ENCODE data around the gene VASN.

The VASN gene

GRCh38 chr16:4371357-4372000 is at the start of gene VASN:
VASN (plus strand) TSS chr16:4371848; CDS start chr16:4380878, 9,030 bp downstream.
- Mint-ChIP-seq H3K9me3 (ENCODE audit: low read depth) (no peaks in the 10 kb centered on the region), H3K4me1 (ENCODE audit: low read depth) (peaks cover 16% of the 10 kb centered on the region), H3K36me3 (no peaks in the 10 kb centered on the region), H3K27me3 (no peaks in the 10 kb centered on the region), H3K27ac (no peak within 1 kb of the TSS), H3K4me3 (peak within 1 kb of the TSS; percentile 81)

DNA sequence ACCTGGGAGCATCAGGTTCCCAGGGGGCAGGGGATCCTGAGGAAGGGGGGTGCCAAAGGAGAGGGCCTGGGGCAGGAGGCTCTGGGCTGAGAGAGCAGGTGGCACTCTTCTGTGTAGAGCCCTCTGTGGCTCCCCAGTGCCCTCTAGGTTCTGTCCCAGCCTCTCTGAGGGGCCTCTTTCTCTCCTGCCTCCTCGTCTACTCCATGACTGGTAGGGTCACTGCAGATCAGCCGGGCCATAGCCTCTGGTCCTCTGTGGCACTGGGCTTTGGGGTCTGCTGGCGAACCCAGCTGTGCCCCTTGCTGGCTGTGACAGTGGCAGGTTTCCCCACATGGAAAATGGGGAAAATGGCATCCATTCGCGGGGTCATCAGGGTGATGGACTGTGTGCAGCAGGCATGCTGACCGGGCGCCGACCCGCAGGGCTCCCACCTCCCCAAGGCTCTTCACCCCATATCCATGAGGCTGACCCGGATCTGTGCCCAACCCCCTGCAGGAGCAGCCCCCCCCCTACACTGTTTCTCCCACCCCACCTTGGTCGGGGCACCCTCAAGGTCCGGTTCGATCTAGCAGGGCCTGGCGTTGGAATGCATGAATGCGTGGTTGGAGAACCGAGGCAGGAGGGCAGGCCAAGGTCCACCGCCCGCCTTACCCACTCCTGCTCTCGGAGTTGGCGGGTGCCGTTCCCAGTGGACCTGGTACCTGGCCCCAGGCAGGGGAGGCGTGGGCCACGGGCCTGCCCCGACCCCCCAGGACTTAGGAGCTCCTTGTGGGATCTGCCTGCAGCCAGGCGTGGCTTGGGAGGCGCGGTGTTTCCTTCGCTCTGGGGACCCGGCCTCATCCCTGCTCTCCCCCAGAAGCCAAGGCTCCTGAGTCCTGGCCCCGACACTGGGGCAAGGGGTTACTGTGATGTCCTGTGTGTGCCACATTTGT is 49.3 kb upstream of the VASN start:
- peaks cover 6% of the 10 kb centered on the region for H3K4me1 Mint-ChIP-seq (ENCODE audit: low read depth)
- no peak overlapping the region for H3K27ac Mint-ChIP-seq
- H3K36me3 Mint-ChIP-seq: no peaks in the 10 kb centered on the region
- H3K27me3 Mint-ChIP-seq: no peaks in the 10 kb centered on the region
- H3K9me3 Mint-ChIP-seq (ENCODE audit: low read depth): no peaks in the 10 kb centered on the region
- H3K4me3 Mint-ChIP-seq: no peak overlapping the region

GRCh38 chr16:4323071-4323844 is 48.4 kb upstream of the VASN start:
- no peak overlapping the region for H3K4me3 Mint-ChIP-seq
- H3K9me3 Mint-ChIP-seq (ENCODE audit: low read depth): no peaks in the 10 kb centered on the region
- no peaks in the 10 kb centered on the region for H3K36me3 Mint-ChIP-seq
- H3K27me3 Mint-ChIP-seq: no peaks in the 10 kb centered on the region
- H3K4me1 Mint-ChIP-seq (ENCODE audit: low read depth): peaks cover 6% of the 10 kb centered on the region
- H3K27ac Mint-ChIP-seq: no peak overlapping the region

- Mint-ChIP-seq H3K9me3 (ENCODE audit: low read depth) (no peaks in the 10 kb centered on the region), H3K27ac (no peak overlapping the region), H3K27me3 (no peaks in the 10 kb centered on the region), H3K36me3 (no peaks in the 10 kb centered on the region), H3K4me3 (no peak overlapping the region), H3K4me1 (ENCODE audit: low read depth) (peaks cover 4% of the 10 kb centered on the region)
Measured at GRCh38 chr16:4323845-4324488, 47.7 kb upstream of the VASN start.

DNA sequence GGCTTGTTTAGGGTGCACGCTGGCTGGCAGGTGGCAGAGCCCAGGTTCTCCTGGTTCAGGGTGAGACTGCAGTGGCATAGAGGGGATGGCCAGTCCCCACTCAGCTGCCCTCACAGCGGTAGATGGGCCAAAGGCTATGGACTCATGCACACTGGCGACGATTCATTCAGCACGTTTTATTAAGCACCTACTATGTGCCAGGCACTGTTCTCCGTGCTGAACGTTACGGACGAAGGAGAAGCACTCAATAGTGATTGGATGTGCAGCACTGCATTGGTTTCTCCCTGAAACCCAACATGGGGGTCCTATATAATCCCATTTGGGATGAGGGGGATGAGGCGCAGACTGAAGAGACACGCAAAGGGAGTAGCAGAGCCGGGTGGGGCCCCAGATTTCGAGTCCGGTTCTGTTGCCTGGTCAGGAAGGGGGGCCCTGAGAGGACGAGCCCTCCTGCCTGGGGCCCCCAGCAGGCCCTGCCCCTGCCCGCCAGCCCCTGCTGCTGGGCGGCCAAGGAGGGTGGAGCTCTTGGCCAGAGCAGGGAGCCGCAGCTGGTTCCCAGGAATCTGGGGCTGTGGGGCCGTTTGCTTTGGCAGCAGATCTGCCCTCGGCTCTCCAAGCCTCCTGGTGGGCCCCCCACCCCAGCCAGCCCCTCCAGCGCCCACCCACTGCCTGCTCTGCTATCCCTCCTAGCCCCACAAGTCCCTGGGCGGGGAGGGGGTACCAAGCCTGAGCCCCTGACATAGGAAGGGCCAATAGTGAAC is 47.0 kb upstream of the VASN start:
- no peaks in the 10 kb centered on the region for H3K9me3 Mint-ChIP-seq (ENCODE audit: low read depth)
- H3K4me1 Mint-ChIP-seq (ENCODE audit: low read depth): peaks cover under 1% of the 10 kb centered on the region
- H3K27ac Mint-ChIP-seq: no peak overlapping the region
- H3K27me3 Mint-ChIP-seq: no peaks in the 10 kb centered on the region
- H3K36me3 Mint-ChIP-seq: no peaks in the 10 kb centered on the region
- no peak overlapping the region for H3K4me3 Mint-ChIP-seq

DNA sequence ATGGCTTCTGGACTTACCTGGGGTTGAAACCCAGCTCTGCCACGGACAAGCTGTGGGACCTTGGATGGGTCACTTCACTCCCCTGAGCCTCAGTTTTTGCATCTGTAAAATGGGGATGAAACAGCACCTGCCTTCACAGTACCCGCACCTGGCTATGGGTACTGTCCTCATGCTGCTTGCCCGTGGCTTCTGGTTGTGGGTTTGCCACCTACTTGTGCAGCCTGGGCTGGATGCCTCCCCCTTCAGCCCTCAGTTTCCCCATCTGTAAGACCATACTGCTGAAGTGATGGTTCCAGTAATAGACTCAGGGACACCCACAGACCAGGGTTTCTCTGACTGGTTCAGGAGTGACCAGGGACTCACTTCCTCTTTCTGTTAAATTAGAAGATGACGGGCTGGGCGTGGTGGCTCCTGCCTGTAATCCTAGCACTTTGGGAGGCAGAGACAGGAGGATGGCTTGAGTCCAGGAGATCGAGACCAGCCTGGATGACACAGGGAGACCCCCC is 46.3 kb upstream of the VASN start:
- Mint-ChIP-seq H3K27me3 (no peaks in the 10 kb centered on the region), H3K9me3 (ENCODE audit: low read depth) (no peaks in the 10 kb centered on the region), H3K36me3 (no peaks in the 10 kb centered on the region), H3K4me3 (no peak overlapping the region), H3K27ac (no peak overlapping the region), H3K4me1 (ENCODE audit: low read depth) (peaks cover 3% of the 10 kb centered on the region)

DNA sequence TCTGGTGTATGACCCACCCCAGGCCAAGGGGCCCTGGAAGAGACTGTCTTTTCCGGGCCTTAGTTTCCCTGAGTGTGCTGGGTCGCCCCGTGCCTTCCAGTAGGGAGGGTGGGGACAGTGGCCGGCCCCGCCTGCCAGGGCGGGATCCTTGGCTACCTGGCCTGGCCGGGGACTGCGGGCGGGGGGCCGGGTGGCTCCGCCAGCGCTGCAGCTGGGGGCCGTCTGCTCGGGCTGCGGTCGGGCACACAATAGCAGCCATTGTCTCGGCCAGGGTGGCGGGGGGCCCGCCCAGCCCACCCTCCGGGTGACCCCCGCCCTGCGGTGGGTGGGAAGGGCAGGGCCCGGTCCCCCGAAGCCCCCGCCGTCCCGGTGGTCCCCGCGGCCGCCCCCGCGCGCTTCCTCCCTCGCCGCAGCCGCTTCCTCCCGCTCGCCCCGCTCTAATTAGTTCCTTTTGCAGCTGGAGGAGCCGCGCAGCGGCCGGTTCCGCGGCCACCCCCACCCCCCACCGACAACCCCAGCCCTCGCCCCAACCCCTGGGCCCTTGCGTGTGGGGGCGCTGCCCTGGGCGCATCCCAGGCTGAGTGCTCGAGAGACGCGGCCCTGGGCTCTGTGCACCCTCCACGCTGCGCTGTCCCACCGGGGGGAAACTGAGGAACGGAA is 44.1 kb upstream of the VASN start:
- peak overlapping the region; percentile 40 for H3K4me3 Mint-ChIP-seq
- no peaks in the 10 kb centered on the region for H3K27me3 Mint-ChIP-seq
- peaks cover 3% of the 10 kb centered on the region for H3K4me1 Mint-ChIP-seq (ENCODE audit: low read depth)
- no peaks in the 10 kb centered on the region for H3K9me3 Mint-ChIP-seq (ENCODE audit: low read depth)
- no peaks in the 10 kb centered on the region for H3K36me3 Mint-ChIP-seq
- no peak overlapping the region for H3K27ac Mint-ChIP-seq

- Mint-ChIP-seq H3K4me3 (peak overlapping the region; percentile 46), H3K4me1 (ENCODE audit: low read depth) (peaks cover 3% of the 10 kb centered on the region), H3K27ac (no peak overlapping the region), H3K36me3 (no peaks in the 10 kb centered on the region), H3K27me3 (no peaks in the 10 kb centered on the region), H3K9me3 (ENCODE audit: low read depth) (no peaks in the 10 kb centered on the region)
Measured at GRCh38 chr16:4328046-4328781, 43.4 kb upstream of the VASN start.

DNA sequence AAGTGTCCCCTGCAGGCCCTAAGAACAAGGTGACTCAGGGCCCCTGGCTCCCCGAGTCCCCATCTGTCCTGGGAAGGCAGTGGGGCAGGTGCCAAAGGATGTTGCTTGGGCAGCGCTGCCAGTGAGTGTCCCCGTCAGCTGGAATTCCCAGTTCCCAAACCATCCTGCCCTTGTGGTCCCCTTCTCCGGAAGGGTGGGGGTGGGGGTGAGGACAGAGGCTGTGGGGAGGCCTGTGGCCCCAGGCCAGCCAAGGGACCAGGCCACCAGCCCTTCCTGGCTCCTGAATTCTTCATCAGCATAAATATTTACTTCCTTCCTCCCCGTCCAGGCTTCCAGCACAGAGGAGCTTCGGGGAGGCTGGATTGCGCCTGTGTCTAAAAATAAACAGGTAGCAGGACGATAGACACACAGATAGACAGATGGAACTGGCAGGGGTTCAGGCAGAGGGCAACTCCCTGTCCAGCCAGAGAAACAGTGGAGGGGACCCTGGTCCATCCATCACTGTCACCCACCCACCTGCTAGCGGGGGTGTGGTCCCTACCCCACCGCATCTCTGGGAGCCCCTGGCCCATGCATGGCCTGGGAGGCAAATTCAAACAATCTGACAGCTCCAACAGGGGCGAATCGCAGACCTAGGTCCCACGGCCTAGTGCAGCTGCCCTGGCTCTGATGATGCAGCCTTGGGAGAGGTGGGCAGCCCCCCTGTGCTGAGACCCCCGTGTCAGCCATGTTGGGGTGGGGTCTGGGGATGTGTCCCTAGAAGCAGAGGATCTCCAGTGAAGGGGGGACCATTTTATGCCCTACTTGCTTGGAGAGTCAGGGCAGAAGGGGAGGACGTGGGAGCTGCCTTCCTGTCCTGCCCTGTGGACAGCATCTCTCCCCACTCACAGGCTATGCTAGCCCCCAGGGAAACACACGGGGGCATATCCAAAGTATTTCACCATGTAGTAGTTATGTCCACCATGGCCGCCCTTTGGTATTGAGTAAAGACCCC is 42.6 kb upstream of the VASN start:
- H3K27me3 Mint-ChIP-seq: no peaks in the 10 kb centered on the region
- H3K4me3 Mint-ChIP-seq: no peak overlapping the region
- H3K4me1 Mint-ChIP-seq (ENCODE audit: low read depth): peaks cover 3% of the 10 kb centered on the region
- H3K27ac Mint-ChIP-seq: no peak overlapping the region
- H3K36me3 Mint-ChIP-seq: no peaks in the 10 kb centered on the region
- H3K9me3 Mint-ChIP-seq (ENCODE audit: low read depth): no peaks in the 10 kb centered on the region

DNA sequence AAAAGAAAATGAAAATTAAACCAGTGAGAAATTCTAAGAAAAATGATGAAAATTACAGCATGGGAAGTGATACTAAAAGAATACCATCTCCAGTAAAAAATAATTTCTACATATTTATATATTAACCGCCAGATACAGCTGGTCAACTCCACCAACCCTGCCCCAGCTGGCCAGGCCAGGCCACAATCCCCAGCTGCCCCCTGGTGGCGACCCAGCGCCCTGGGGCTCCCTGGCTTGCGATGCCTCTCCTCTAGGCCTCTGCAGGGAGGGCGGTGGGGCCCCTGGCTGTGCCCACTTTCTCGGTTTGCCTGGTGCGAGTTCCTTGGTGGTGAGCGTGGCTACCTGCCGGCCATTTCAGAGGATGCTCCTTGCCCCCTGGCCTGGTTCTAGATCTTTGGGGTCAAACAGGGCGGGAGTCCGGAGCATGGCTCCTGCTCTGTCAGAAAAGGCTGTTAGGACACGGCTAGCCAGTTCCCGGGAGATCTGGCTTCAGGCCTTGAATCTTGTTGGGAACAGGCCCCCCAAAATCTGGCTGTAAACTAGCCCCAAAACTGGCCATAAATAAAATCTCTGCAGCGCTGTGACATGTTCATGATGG is 41.3 kb upstream of the VASN start:
- H3K4me3 Mint-ChIP-seq: no peak overlapping the region
- H3K27me3 Mint-ChIP-seq: no peaks in the 10 kb centered on the region
- peaks cover 3% of the 10 kb centered on the region for H3K4me1 Mint-ChIP-seq (ENCODE audit: low read depth)
- H3K36me3 Mint-ChIP-seq: no peaks in the 10 kb centered on the region
- H3K27ac Mint-ChIP-seq: no peak overlapping the region
- H3K9me3 Mint-ChIP-seq (ENCODE audit: low read depth): no peaks in the 10 kb centered on the region

GRCh38 chr16:4332083-4332482 is 39.6 kb upstream of the VASN start:
- Mint-ChIP-seq H3K27ac (no peak overlapping the region), H3K27me3 (no peaks in the 10 kb centered on the region), H3K9me3 (ENCODE audit: low read depth) (no peaks in the 10 kb centered on the region), H3K4me3 (no peak overlapping the region), H3K4me1 (ENCODE audit: low read depth) (peaks cover 3% of the 10 kb centered on the region), H3K36me3 (no peaks in the 10 kb centered on the region)
